HUES64 (cell line): Measurements from ENCODE around the gene GXYLT2. TPM values are rescaled to one million over a fixed set of nuclear protein-coding genes. Genes with fewer than 3 reads are reported as not detected.

Experiments used
- H3K27ac ChIP-seq: 2 replicates; pipeline ENCODE4 v1.7.0; 2013; ENCODE audit warnings: low read depth, low read length, inconsistent platforms
- H3K27me3 ChIP-seq: 2 replicates; pipeline ENCODE4 v1.6.1; 2013; ENCODE audit warnings: mild to moderate bottlenecking, low read length; ENCODE audit not compliant: insufficient read depth
- H3K36me3 ChIP-seq: 2 replicates; pipeline ENCODE4 v1.6.1; 2013; ENCODE audit warnings: mild to moderate bottlenecking, low read length; ENCODE audit not compliant: insufficient read depth
- H3K4me1 ChIP-seq: 2 replicates; pipeline ENCODE4 v1.6.1; 2013; ENCODE audit warnings: mild to moderate bottlenecking, low read length, moderate library complexity; ENCODE audit not compliant: insufficient read depth
- H3K4me3 ChIP-seq: 2 replicates; pipeline ENCODE4 v1.5.1; 2013; ENCODE audit warnings: mild to moderate bottlenecking, low read length, moderate library complexity
- H3K9ac ChIP-seq: 2 replicates; pipeline ENCODE4 v1.6.1; 2013; ENCODE audit warnings: mild to moderate bottlenecking, low read depth, low read length
- H3K9me3 ChIP-seq: 2 replicates; pipeline ENCODE4 v1.6.1; 2013; ENCODE audit warnings: low read depth, low read length; ENCODE audit not compliant: insufficient read depth
- WGBS: fragments of 150-250, 120-280 bp; methylation state at CpG from one replicate; pipeline ENCODE4 v1.1.7; 2013; ENCODE audit warnings: missing lambda C conversion rate; 5-methylcytosine and 5-hydroxymethylcytosine counted together
- polyA plus RNA-seq, 2 experiments: library from polyadenylated mRNA; stranded (reverse); fragments of 50-300 nt; gene quantifications; one replicate each; pipeline ENCODE4 v1.2.3, GENCODE V29; 2013

Gene GXYLT2
- 1.5 TPM for polyA plus RNA-seq (2013, experiment 1 of 2)
- 1.6 TPM for polyA plus RNA-seq (2013, experiment 2 of 2)

GRCh38 chr3:72887705-72888545, at the start of gene GXYLT2:
Gene GXYLT2 (plus strand): TSS chr3:72888046. CDS start chr3:72888234, 188 bp downstream.
- Histone ChIP-seq H3K4me3 (peak within 1 kb of the TSS; percentile 78), H3K4me1 (peaks cover 28% of the 10 kb centered on the region), H3K27me3 (peaks cover 81% of the 10 kb centered on the region), H3K27ac (no peak within 1 kb of the TSS), H3K9me3 (0 out of 2 replicates have a peak, but pooled peaks cover 6% of the 10 kb centered on the region), H3K9ac (peak within 1 kb of the TSS; percentile 49), H3K36me3 (no peaks in the 10 kb centered on the region)
- under 1% methylated on average over 96 of the region's 96 CpGs for WGBS

DNA sequence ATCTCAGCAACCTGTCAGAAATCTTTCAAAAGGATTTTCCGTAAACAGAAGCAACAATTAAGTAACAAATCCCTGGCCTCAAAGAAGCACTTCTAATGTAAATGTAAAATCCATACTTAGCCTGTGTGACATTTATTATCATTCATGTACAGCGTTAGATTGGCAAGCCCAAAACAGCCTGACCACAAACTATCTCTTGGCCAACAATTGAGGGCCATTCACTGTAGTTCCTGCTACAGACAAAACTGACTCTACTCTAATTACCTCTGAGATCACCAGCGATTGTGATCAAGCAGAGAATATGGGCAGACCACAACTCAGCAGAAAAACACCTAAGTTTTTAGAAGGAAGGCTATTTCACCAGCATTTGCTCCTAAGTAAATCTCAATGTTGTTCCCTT, 48.8 kb upstream of the GXYLT2 start:
- Histone ChIP-seq H3K27ac (no peak overlapping the region), H3K27me3 (no peaks in the 10 kb centered on the region), H3K36me3 (peaks cover 53% of the 10 kb centered on the region), H3K9ac (no peak overlapping the region), H3K4me1 (no peaks in the 10 kb centered on the region), H3K4me3 (no peak overlapping the region), H3K9me3 (no peaks in the 10 kb centered on the region)
- 95% methylated on average over 3 of the region's 3 CpGs for WGBS

GRCh38 chr3:72844436-72844993, 43.3 kb upstream of the GXYLT2 start:
- H3K27ac ChIP-seq, result no peak overlapping the region
- WGBS, result 92% methylated on average over 1 of the region's 1 CpG

DNA sequence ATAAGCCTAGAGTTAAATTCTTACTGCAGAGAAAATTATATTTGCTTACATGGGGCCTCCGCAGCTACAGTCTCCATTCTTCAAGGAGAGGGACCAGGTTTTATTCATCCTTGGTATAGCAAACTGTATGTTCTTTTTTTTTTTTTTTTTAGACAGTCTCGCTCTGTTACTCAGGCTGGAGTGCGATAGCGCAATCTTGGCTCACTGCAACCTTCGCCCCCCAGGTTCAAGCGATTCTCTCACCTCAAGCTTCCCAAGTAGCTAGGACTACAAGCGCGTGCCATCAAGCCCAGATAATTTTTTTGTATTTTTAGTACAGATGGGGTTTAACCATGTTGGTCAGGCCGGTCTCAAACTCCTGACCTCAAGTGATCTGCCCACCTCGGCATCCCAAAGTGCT, 41.7 kb upstream of the GXYLT2 start:
- Histone ChIP-seq H3K9me3 (no peaks in the 10 kb centered on the region), H3K4me3 (no peak overlapping the region), H3K27me3 (peaks cover 36% of the 10 kb centered on the region), H3K4me1 (peaks cover 3% of the 10 kb centered on the region; the same call in 1 of the 2 replicates), H3K36me3 (peaks cover 12% of the 10 kb centered on the region), H3K27ac (no peak overlapping the region), H3K9ac (no peak overlapping the region)
- 94% methylated on average over 10 of the region's 10 CpGs for WGBS

More at GRCh38 chr3:72844436-72844993, 43.3 kb upstream of the GXYLT2 start:
- peaks cover 25% of the 10 kb centered on the region for H3K27me3 ChIP-seq
- H3K36me3 ChIP-seq, result peaks cover 24% of the 10 kb centered on the region
- H3K4me1 ChIP-seq, result peaks cover 3% of the 10 kb centered on the region; the same call in 1 of the 2 replicates
- H3K9ac ChIP-seq, result no peak overlapping the region
- no peak overlapping the region for H3K4me3 ChIP-seq
- no peaks in the 10 kb centered on the region for H3K9me3 ChIP-seq

DNA sequence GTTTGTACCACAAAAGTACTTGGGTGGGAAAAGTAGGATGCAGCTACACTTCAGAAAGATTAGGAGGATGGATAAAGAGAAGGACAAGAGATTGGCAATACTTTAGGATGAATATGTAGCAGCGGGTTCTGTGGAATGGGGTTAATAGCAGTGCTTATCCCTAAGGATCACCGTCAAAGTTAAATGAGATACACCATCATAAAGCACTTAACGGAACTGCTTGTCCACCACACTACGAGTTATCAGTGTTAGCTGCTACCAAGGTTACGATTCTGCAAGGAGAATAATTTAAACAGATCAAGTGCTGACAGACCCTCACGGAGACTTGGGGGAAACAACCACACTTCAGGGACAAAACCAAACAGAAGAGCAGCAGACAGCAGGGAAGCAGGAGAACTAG, 40.6 kb upstream of the GXYLT2 start:
- Histone ChIP-seq H3K9me3 (no peaks in the 10 kb centered on the region), H3K36me3 (peaks cover under 1% of the 10 kb centered on the region), H3K4me1 (peaks cover 3% of the 10 kb centered on the region; the same call in 1 of the 2 replicates), H3K4me3 (peak overlapping the region; percentile 74), H3K27me3 (peaks cover 36% of the 10 kb centered on the region), H3K27ac (no peak overlapping the region), H3K9ac (no peak overlapping the region)
- 30% methylated on average over 6 of the region's 6 CpGs for WGBS

- Histone ChIP-seq H3K27me3 (peaks cover 36% of the 10 kb centered on the region), H3K9ac (peak within 1 kb of the TSS; percentile 9; the same call in 1 of the 2 replicates), H3K36me3 (no peaks in the 10 kb centered on the region), H3K4me1 (peaks cover 3% of the 10 kb centered on the region; the same call in 1 of the 2 replicates), H3K4me3 (peak within 1 kb of the TSS; percentile 74), H3K9me3 (no peaks in the 10 kb centered on the region), H3K27ac (no peak within 1 kb of the TSS)
- WGBS, result under 1% methylated on average over 86 of the region's 86 CpGs
Measured at GRCh38 chr3:72847751-72848702, 39.8 kb upstream of the GXYLT2 start, which contains the start of gene SHQ1. Gene SHQ1 (minus strand): TSS chr3:72848445. CDS start chr3:72848340, 105 bp downstream.

DNA sequence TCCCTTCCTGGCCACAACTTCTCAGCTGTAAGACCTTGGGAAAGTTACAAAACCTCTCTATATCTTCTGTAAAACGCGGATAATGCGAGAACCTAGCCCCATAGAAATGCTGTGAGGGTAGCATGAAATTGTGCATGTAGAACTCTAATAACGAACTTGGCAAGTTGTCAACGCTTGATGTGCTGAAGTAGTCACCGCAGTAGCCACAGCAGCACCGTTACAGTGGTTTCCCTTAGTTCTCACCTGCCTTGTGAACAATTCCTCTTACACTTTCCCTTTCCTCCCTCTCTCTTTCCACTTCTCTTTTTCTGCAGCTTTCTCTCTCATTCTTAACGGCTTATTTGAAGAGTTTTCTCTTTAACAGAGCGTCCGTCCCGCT, 39.2 kb upstream of the GXYLT2 start:
- Histone ChIP-seq H3K27me3 (peaks cover 36% of the 10 kb centered on the region), H3K27ac (no peak overlapping the region), H3K4me1 (peaks cover 3% of the 10 kb centered on the region; the same call in 1 of the 2 replicates), H3K36me3 (no peaks in the 10 kb centered on the region), H3K4me3 (peak overlapping the region; percentile 74), H3K9me3 (no peaks in the 10 kb centered on the region), H3K9ac (no peak overlapping the region)
- 3% methylated on average over 11 of the region's 11 CpGs for WGBS

DNA sequence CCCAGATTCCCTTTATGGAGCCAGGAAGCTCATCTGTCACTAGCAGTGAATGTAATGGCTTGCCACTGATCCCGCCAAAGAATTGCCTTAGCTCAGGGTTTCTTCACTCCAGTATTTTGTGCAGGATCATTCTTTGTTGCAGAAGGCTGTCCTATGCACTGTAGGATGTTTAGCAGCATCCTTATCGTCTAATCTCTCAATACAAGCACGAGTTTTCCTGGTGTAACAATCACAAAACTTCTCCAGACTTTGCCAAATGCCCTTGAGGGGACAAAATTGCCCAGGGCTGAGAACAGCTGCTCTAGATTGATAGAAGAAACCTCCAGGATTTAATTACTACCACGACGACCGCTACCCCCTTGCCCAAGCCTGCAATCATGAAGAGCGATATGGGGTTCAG, 32.8 kb upstream of the GXYLT2 start:
- Histone ChIP-seq H3K36me3 (no peaks in the 10 kb centered on the region), H3K9me3 (no peaks in the 10 kb centered on the region), H3K27ac (no peak overlapping the region), H3K4me1 (no peaks in the 10 kb centered on the region), H3K9ac (no peak overlapping the region), H3K4me3 (no peak overlapping the region), H3K27me3 (peaks cover 7% of the 10 kb centered on the region; the same call in 1 of the 2 replicates)
- 90% methylated on average over 7 of the region's 7 CpGs for WGBS

GRCh38 chr3:72860053-72860452, 27.8 kb upstream of the GXYLT2 start:
- no peak overlapping the region for H3K9ac ChIP-seq
- H3K4me3 ChIP-seq, result no peak overlapping the region
- no peak overlapping the region for H3K27ac ChIP-seq

DNA sequence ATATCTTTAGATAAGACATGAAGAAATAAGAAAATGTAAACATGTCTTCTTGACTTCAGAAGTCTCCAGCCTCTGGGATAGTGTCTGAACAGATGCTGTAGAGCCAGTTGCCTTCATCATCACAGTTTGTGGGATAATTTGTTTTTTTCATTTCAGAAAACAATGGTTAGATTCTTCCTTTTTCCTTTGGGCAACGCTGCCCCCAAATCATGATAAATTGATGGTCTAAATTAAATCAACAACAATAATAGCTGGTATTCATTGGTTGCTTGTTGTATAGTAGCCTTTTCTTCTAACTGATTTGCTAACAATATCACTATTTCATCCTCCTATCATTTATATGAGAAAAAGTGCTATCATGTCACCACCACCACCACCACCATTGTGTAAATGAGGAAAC, 27.0 kb upstream of the GXYLT2 start:
- H3K4me1 ChIP-seq, result no peaks in the 10 kb centered on the region
- H3K27me3 ChIP-seq, result no peaks in the 10 kb centered on the region
- H3K9ac ChIP-seq, result no peak overlapping the region
- no CpG with 5 or more reads among the region's 1 CpG for WGBS
- no peaks in the 10 kb centered on the region for H3K36me3 ChIP-seq
- H3K4me3 ChIP-seq, result no peak overlapping the region
- no peaks in the 10 kb centered on the region for H3K9me3 ChIP-seq
- no peak overlapping the region for H3K27ac ChIP-seq

More at GRCh38 chr3:72860053-72860452, 27.8 kb upstream of the GXYLT2 start:
- Histone ChIP-seq H3K27me3 (no peaks in the 10 kb centered on the region), H3K36me3 (no peaks in the 10 kb centered on the region), H3K9me3 (no peaks in the 10 kb centered on the region), H3K4me1 (no peaks in the 10 kb centered on the region)
- 94% methylated on average over 4 of the region's 5 CpGs for WGBS
